Sigmoid colon (tissue), 7 donors: ENCODE results near the gene LDLRAD3. TPM values are rescaled to one million over a fixed set of nuclear protein-coding genes. Genes with fewer than 3 reads are reported as not detected.

Experiments used
- DNase-seq: peaks from one replicate; pipeline ENCODE4 v3.0.0-alpha.2; 2019
- H3K27ac ChIP-seq, 4 donors: fragments of 200-600 bp; sonication (generic); one replicate each; pipeline ENCODE4 v1.5.1; 2016 to 2019; ENCODE audit warnings: mild to moderate bottlenecking in 1 of 4
- H3K27me3 ChIP-seq, 3 donors: fragments of 200-600 bp; sonication (generic); one replicate each; pipeline ENCODE4 v1.5.1; 2019; ENCODE audit warnings: mild to moderate bottlenecking in 1 of 3
- H3K36me3 ChIP-seq, 4 donors: fragments of 200-600 bp; sonication (generic); one replicate each; pipeline ENCODE4 v1.5.1; 2016 to 2019
- H3K4me1 ChIP-seq, 4 donors: fragments of 200-600 bp; sonication (generic); one replicate each; pipeline ENCODE4 v1.5.1; 2017 to 2019
- H3K4me3 ChIP-seq, 4 donors: fragments of 200-600 bp; sonication (generic); one replicate each; pipeline ENCODE4 v1.5.1; 2017 to 2019; ENCODE audit warnings: mild to moderate bottlenecking in 2 of 4, moderate library complexity in 1 of 4
- H3K9me3 ChIP-seq, 4 donors: fragments of 200-600 bp in 3 of 4; sonication (generic) in 3 of 4; one replicate each; pipeline versions ENCODE4 v1.5.1 to v1.6.1; 2013 to 2019
- CTCF ChIP-seq, 4 experiments: fragments of 450-650 bp in 3 of 4; fragments of 200-600 bp in 1 of 4; IDR thresholded peaks; one replicate each; pipeline ENCODE4 v1.5.1; 2016 to 2019; ENCODE audit warnings: antibody characterized with exemption in 4 of 4, mild to moderate bottlenecking in 3 of 4, moderate library complexity in 2 of 4
- EP300 ChIP-seq, 4 donors: sonication (generic); formaldehyde crosslinking; IDR thresholded peaks; one replicate each; pipeline ENCODE4 v1.6.1; 2017; ENCODE audit warnings: antibody characterized with exemption in 4 of 4
- POLR2A ChIP-seq, 2 donors: fragments of 450-650 bp; IDR thresholded peaks; one replicate each; pipeline ENCODE4 v1.6.1; 2016; ENCODE audit warnings: antibody characterized with exemption in 2 of 2, mild to moderate bottlenecking in 2 of 2, moderate library complexity in 2 of 2
- POLR2AphosphoS5 ChIP-seq, 4 donors: sonication (generic); formaldehyde crosslinking; IDR thresholded peaks; one replicate each; pipeline ENCODE4 v1.6.1; 2017; ENCODE audit warnings: antibody characterized with exemption in 4 of 4
- WGBS, 2 donors: extraction: QIAGEN DNeasy Blood & Tissue Kit; methylation state at CpG; one replicate each; pipeline ENCODE4 v1.1.7; 2013; 5-methylcytosine and 5-hydroxymethylcytosine counted together
- intact Hi-C: fragments of 100-400 bp; cut with DNase I; formaldehyde crosslinking; loops from one replicate; pipeline ENCODE4 v1.15.1; 2023
- polyA plus RNA-seq, 3 donors: library from polyadenylated mRNA; stranded (reverse); fragments of 200-250 nt; gene quantifications; one replicate each; pipeline ENCODE4 v1.2.3, GENCODE V29; 2013
- total RNA-seq, 4 donors: library from RNA; depleted of rRNA; stranded (reverse); fragments of >200 nt; gene quantifications; one replicate each; pipeline ENCODE4 v1.1.0, GENCODE V29; 2016
- donor health status: healthy with polysubstance abuse.
- donor health status: Bipolar disorder and iron deficiency.
- donor health status: healthy.

LDLRAD3 gene
- total and polyA plus RNA-seq, 7 donors = 0.23 to 23.4 (median 10.2) TPM

- Histone ChIP-seq H3K9me3 (no peaks in the 10 kb centered on the region), H3K27ac (no peak overlapping the region), H3K27me3 (no peaks in the 10 kb centered on the region), H3K4me1 (peaks cover 0 to 15% (median 4%) of the 10 kb centered on the region in 4 donors), H3K4me3 (no peak overlapping the region), H3K36me3 (no peaks in the 10 kb centered on the region)
- intact Hi-C loops = no loop called here
- no peak for DNase-seq
- no peak for TF ChIP-seq POLR2AphosphoS5 (IDR thresholded peaks at IDR 0.05)
- TF ChIP-seq EP300 (IDR thresholded peaks at IDR 0.05) = no peak
- TF ChIP-seq POLR2A (IDR thresholded peaks at IDR 0.05) = no peak
- TF ChIP-seq CTCF (IDR thresholded peaks at IDR 0.05) = no peak
- 90 to 91% methylated on average over 8 of the region's 8 CpGs for WGBS, 2 donors
Observed at GRCh38 chr11:36056160-36056751, 112.4 kb downstream of the LDLRAD3 start.

- 82 to 90% methylated on average over 9 of the region's 9 CpGs for WGBS, 2 donors
- H3K4me3 ChIP-seq = no peak overlapping the region
- H3K27ac ChIP-seq = peak overlapping the region in 2 of 4 donors; percentile 12 to 22
- H3K27me3 ChIP-seq = no peaks in the 10 kb centered on the region
- intact Hi-C loops = no loop called here
- peak in 1 of 4 donors; percentile 18 for TF ChIP-seq EP300 (IDR thresholded peaks at IDR 0.05)
- TF ChIP-seq POLR2A (IDR thresholded peaks at IDR 0.05) = no peak
- peak in 3 of 4 donors; percentile 17 to 40 (median 34) for TF ChIP-seq POLR2AphosphoS5 (IDR thresholded peaks at IDR 0.05)
- H3K36me3 ChIP-seq = no peaks in the 10 kb centered on the region
- H3K4me1 ChIP-seq = peaks cover 0 to 15% (median 4%) of the 10 kb centered on the region in 4 donors
- H3K9me3 ChIP-seq = no peaks in the 10 kb centered on the region
- peak; percentile 83 for DNase-seq
Observed at GRCh38 chr11:36057379-36058042, 113.6 kb downstream of the LDLRAD3 start.

GRCh38 chr11:36059660-36060059 lies 115.8 kb downstream of the LDLRAD3 start:
- no peaks in the 10 kb centered on the region for H3K9me3 ChIP-seq
- H3K27me3 ChIP-seq = no peaks in the 10 kb centered on the region
- H3K4me1 ChIP-seq = no peaks in the 10 kb centered on the region
- 96% methylated on average over 4 of the region's 4 CpGs for WGBS, 2 donors
- H3K27ac ChIP-seq = no peak overlapping the region
- DNase-seq = no peak
- intact Hi-C loops = no loop called here
- H3K36me3 ChIP-seq = no peaks in the 10 kb centered on the region
- H3K4me3 ChIP-seq = no peak overlapping the region
- TF ChIP-seq EP300 (IDR thresholded peaks at IDR 0.05) (no peak), POLR2AphosphoS5 (IDR thresholded peaks at IDR 0.05) (no peak), POLR2A (IDR thresholded peaks at IDR 0.05) (no peak), CTCF (IDR thresholded peaks at IDR 0.05) (no peak)

GRCh38 chr11:36060926-36061325 lies 117.1 kb downstream of the LDLRAD3 start:
- Histone ChIP-seq H3K27me3 (no peaks in the 10 kb centered on the region), H3K27ac (no peak overlapping the region), H3K36me3 (no peaks in the 10 kb centered on the region), H3K4me1 (no peaks in the 10 kb centered on the region), H3K4me3 (no peak overlapping the region), H3K9me3 (no peaks in the 10 kb centered on the region)
- intact Hi-C loops = no loop called here
- no peak for TF ChIP-seq EP300 (IDR thresholded peaks at IDR 0.05)
- peak in 1 of 4 donors; percentile 32 for TF ChIP-seq POLR2AphosphoS5 (IDR thresholded peaks at IDR 0.05)
- 56 to 62% methylated on average over 7 of the region's 7 CpGs for WGBS, 2 donors
- DNase-seq = no peak

GRCh38 chr11:36061471-36061870 lies 117.6 kb downstream of the LDLRAD3 start:
- Histone ChIP-seq H3K9me3 (peaks cover 0 to under 1% (median 0%) of the 10 kb centered on the region in 4 donors), H3K27ac (no peak overlapping the region), H3K4me3 (no peak overlapping the region), H3K36me3 (no peaks in the 10 kb centered on the region), H3K27me3 (no peaks in the 10 kb centered on the region), H3K4me1 (no peaks in the 10 kb centered on the region)
- no peak for DNase-seq
- 85 to 88% methylated on average over 2 of the region's 2 CpGs for WGBS, 2 donors
- TF ChIP-seq POLR2AphosphoS5 (IDR thresholded peaks at IDR 0.05) = no peak
- TF ChIP-seq EP300 (IDR thresholded peaks at IDR 0.05) = no peak
- no peak for TF ChIP-seq POLR2A (IDR thresholded peaks at IDR 0.05)
- TF ChIP-seq CTCF (IDR thresholded peaks at IDR 0.05) = no peak
- intact Hi-C loops = no loop called here
